NCI-H2196 treated with DMSO at 0.1 percent for 48 hours (cell line): Measurements from ENCODE around the gene GIMAP1.
"Not testable (repeated sequence)": the region's sequence is repeated elsewhere in the genome, so short reads cannot be mapped to it uniquely, and the experiment has no call there.

Experiments used
- DNase-seq: peaks from one replicate; lab custom pipeline; 2025; ENCODE audit not compliant: unreplicated experiment; lab: John Stamatoyannopoulos, UW

The GIMAP1 gene

GRCh38 chr7:150716368-150716767 lies at the start of gene GIMAP1:
Gene GIMAP1, plus strand, starts transcription at chr7:150716613. Its CDS starts 2,435 bp downstream, at chr7:150719048.
- no peak for DNase-seq

- no peak for DNase-seq
Observed at GRCh38 chr7:150668472-150668911, 47.9 kb upstream of the GIMAP1 start.

- no peak for DNase-seq
Observed at GRCh38 chr7:150668977-150669376, 47.4 kb upstream of the GIMAP1 start.

GRCh38 chr7:150671798-150672585 lies 44.4 kb upstream of the GIMAP1 start:
- not testable (repeated sequence) for DNase-seq

- no peak for DNase-seq
Observed at GRCh38 chr7:150675714-150676113, 40.7 kb upstream of the GIMAP1 start.

GRCh38 chr7:150676276-150676675 lies 40.1 kb upstream of the GIMAP1 start:
- DNase-seq = not testable (repeated sequence)

GRCh38 chr7:150676854-150677253 lies 39.6 kb upstream of the GIMAP1 start:
- not testable (repeated sequence) for DNase-seq

- DNase-seq = not testable (repeated sequence)
Observed at GRCh38 chr7:150678601-150679000, 37.8 kb upstream of the GIMAP1 start.

GRCh38 chr7:150680364-150680763 lies 36.0 kb upstream of the GIMAP1 start:
- not testable (repeated sequence) for DNase-seq

- no peak for DNase-seq
Observed at GRCh38 chr7:150685219-150686029, 31.0 kb upstream of the GIMAP1 start, which contains the start of gene GIMAP2. Gene GIMAP2, plus strand, starts transcription at chr7:150685706. Its CDS starts 1,354 bp downstream, at chr7:150687060.

GRCh38 chr7:150686030-150686631 lies 30.3 kb upstream of the GIMAP1 start:
- DNase-seq = no peak

- no peak for DNase-seq
Observed at GRCh38 chr7:150688630-150689029, 27.8 kb upstream of the GIMAP1 start.

- no peak for DNase-seq
Observed at GRCh38 chr7:150695654-150696053, 20.8 kb upstream of the GIMAP1 start.

- no peak for DNase-seq
Observed at GRCh38 chr7:150703209-150703608, 13.2 kb upstream of the GIMAP1 start.

GRCh38 chr7:150715293-150715692 lies 1.1 kb upstream of the GIMAP1 start:
- no peak for DNase-seq

- DNase-seq = no peak
Observed at GRCh38 chr7:150715738-150716137, 675 bp upstream of the GIMAP1 start.

- DNase-seq = no peak
Observed at GRCh38 chr7:150716939-150717338, 526 bp downstream of the GIMAP1 start.

- no peak for DNase-seq
Observed at GRCh38 chr7:150717814-150718420, 1.5 kb downstream of the GIMAP1 start.

GRCh38 chr7:150719436-150719835 lies 3.0 kb downstream of the GIMAP1 start:
- DNase-seq = no peak

- DNase-seq = no peak
Observed at GRCh38 chr7:150719960-150720891, 3.8 kb downstream of the GIMAP1 start.
